Right ventricle myocardium inferior (tissue), 1 donor: ENCODE measurements around the gene ANKH. TPM values are rescaled to one million over a fixed set of nuclear protein-coding genes. Genes with fewer than 3 reads are reported as not detected.
"Not testable (repeated sequence)": the region's sequence is repeated elsewhere in the genome, so short reads cannot be mapped to it uniquely, and the experiment has no call there.

Source experiments
- ATAC-seq: fragments of 200-7000 bp; cut with Tn5 transposase; one replicate; pipeline ENCODE4 v1.9.1; 2020; ENCODE audit warnings: mild to moderate bottlenecking, moderate library complexity
- DNase-seq: peaks from one replicate; pipeline ENCODE4 v3.0.0; 2021; ENCODE audit errors: missing footprints
- intact Hi-C: fragments of 100-400 bp; cut with DNase I; formaldehyde crosslinking; loops from one replicate; pipeline ENCODE4 v1.11.0; 2022
- total RNA-seq: library from RNA; stranded (reverse); fragmentation: NEBNext Ultra II Directional; extraction: Animal tissue kit (Norgen Biotek cat#: 25700); gene quantifications from one replicate; pipeline ENCODE4 v1.2.1, GENCODE V29; 2021
- donor health status: DM: no; HTN: yes; CAD: no; lungs with severe emphysema.

Gene ANKH
- total RNA-seq, 1 donor from 2014 or later, result 156 TPM

- DNase-seq (no peak), ATAC-seq (no peak)
- intact Hi-C loops, result no loop called here
These were observed 59.4 kb downstream of the ANKH start for GRCh38 chr5:14812166-14812565.

- intact Hi-C loops, result no loop called here
These were observed 60.5 kb downstream of the ANKH start for GRCh38 chr5:14810928-14811572.

GRCh38 chr5:14810282-14810681, 61.3 kb downstream of the ANKH start:
- intact Hi-C loops, result no loop called here
- ATAC-seq, result no peak

More at GRCh38 chr5:14810928-14811572, 60.5 kb downstream of the ANKH start:
- no peak for DNase-seq
- no peak for ATAC-seq

GRCh38 chr5:14809369-14810155, 62.0 kb downstream of the ANKH start:
- intact Hi-C loops, result no loop called here
- ATAC-seq, result peak; percentile 73
- no peak for DNase-seq

More at GRCh38 chr5:14810282-14810681, 61.3 kb downstream of the ANKH start:
- no peak for DNase-seq

GRCh38 chr5:14807471-14807870, 64.1 kb downstream of the ANKH start:
- no peak for ATAC-seq
- no peak for DNase-seq
- intact Hi-C loops, result no loop called here

- DNase-seq, result peak; percentile 79
- peak; percentile 94 for ATAC-seq
- intact Hi-C loops, result no loop called here
These were observed 65.1 kb downstream of the ANKH start for GRCh38 chr5:14806456-14806855.

- intact Hi-C loops, result no loop called here
- ATAC-seq (no peak), DNase-seq (no peak)
These were observed 69.0 kb downstream of the ANKH start for GRCh38 chr5:14802541-14802940.

- ATAC-seq (no peak), DNase-seq (no peak)
- intact Hi-C loops, result no loop called here
These were observed 69.8 kb downstream of the ANKH start for GRCh38 chr5:14801792-14802191.

GRCh38 chr5:14797385-14797784, 74.2 kb downstream of the ANKH start:
- DNase-seq, ATAC-seq, intact Hi-C loops: not testable (repeated sequence)

- ATAC-seq (no peak), DNase-seq (no peak)
- intact Hi-C loops, result no loop called here
These were observed 76.9 kb downstream of the ANKH start for GRCh38 chr5:14794583-14795230.

GRCh38 chr5:14793851-14794250, 77.7 kb downstream of the ANKH start:
- intact Hi-C loops, result no loop called here
- ATAC-seq (no peak), DNase-seq (no peak)

- intact Hi-C loops, result no loop called here
- DNase-seq, result no peak
- ATAC-seq, result no peak
These were observed 80.7 kb downstream of the ANKH start for GRCh38 chr5:14790911-14791310.

GRCh38 chr5:14790220-14790619, 81.4 kb downstream of the ANKH start:
- DNase-seq (no peak), ATAC-seq (no peak)
- intact Hi-C loops, result no loop called here

- DNase-seq (no peak), ATAC-seq (no peak)
- intact Hi-C loops, result no loop called here
These were observed 83.6 kb downstream of the ANKH start for GRCh38 chr5:14787801-14788579.

GRCh38 chr5:14783691-14784090, 87.9 kb downstream of the ANKH start:
- intact Hi-C loops, result no loop called here
- DNase-seq (no peak), ATAC-seq (no peak)

- DNase-seq (no peak), ATAC-seq (no peak)
- intact Hi-C loops, result no loop called here
These were observed 89.0 kb downstream of the ANKH start for GRCh38 chr5:14782591-14782990.

- DNase-seq (no peak), ATAC-seq (no peak)
- intact Hi-C loops, result no loop called here
These were observed 90.5 kb downstream of the ANKH start for GRCh38 chr5:14781106-14781505.

GRCh38 chr5:14779975-14780374, 91.6 kb downstream of the ANKH start:
- DNase-seq, result no peak
- intact Hi-C loops, result no loop called here
- no peak for ATAC-seq

GRCh38 chr5:14778792-14779070, 92.8 kb downstream of the ANKH start:
- intact Hi-C loops, result no loop called here
- no peak for ATAC-seq
- DNase-seq, result no peak
